GM18520 (cell line): ENCODE data around the gene CTNNA3.

Experiments used
- ATAC-seq: cut with Tn5 transposase; IDR thresholded peaks from one replicate; pipeline ENCODE4 v1.9.1; 2021; ENCODE audit not compliant: unreplicated experiment

CTNNA3 gene

DNA sequence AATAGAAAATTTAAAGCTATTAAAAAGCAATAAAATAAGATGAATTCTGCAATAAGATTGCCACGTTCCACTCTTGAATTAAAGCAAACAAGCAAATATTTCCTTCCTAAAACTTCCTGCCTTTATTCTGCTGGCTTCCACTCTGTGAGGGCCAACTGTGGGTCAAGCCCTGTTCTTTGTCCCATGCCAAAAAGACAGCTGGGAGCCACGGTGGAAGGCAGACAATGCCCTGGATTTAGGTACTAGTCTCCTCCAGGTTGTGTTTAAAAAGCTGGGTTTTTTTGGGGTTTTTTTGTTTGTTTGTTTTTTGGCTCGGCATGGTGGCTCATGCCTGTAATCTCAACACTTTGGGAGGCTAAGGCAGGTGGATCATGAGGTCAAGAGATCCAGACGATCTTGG is 731.0 kb downstream of the CTNNA3 start:
- ATAC-seq = no peak

DNA sequence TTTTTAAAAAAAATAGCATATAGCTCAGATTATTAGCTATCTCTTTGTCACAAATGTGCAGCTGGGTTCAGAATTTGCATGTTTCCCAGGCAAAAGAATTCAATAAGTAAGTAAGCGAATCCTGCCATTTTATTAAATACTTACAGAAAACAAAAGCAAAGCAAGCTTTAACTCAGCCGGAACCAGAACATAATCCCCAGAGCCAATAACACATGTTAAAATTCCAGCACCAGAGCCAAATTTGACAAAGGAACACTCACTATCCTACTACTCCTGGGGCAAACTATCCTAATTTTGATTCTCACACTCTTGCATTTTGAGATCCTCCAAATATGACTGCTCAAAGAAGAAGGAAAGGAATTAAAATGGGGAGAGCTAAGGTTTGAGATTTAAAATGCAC is 737.5 kb downstream of the CTNNA3 start:
- no peak for ATAC-seq

DNA sequence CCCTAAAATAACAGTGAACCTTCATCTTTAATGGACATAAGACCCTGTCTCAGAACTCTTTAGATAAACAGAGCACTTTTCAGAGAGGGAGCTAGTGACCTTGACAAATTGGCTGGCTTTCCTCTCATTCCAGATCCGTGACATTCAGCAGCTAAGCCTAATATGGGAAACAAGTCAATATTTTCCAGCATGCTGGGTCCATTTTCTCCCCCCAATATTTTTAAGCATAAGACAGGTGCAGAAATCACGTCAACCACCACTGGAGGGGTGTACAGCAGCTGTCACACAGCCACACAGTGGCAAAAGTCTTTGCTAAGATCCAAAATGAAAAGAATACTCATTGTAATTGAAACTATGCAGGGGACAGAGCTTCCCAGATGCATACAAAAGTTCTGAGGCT is 744.1 kb downstream of the CTNNA3 start:
- ATAC-seq = no peak

DNA sequence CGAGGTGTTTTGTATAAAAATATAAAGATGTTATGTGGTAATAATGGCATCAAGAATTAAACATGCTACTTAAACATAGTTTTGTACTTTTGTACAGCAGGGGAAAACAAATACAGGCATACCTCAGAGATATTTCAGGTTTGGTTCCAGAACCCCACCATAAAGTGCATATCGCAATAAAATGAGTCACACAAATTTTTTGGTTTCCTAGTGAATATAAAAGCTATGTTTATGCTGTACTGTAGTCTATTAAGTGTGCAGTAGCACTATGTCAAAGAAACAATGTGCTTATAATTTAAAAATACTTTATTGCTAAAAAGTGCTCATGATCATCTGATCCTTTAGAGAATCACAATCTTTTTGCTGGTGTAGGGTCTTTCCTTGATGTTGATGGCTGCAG is 752.4 kb downstream of the CTNNA3 start:
- no peak for ATAC-seq

DNA sequence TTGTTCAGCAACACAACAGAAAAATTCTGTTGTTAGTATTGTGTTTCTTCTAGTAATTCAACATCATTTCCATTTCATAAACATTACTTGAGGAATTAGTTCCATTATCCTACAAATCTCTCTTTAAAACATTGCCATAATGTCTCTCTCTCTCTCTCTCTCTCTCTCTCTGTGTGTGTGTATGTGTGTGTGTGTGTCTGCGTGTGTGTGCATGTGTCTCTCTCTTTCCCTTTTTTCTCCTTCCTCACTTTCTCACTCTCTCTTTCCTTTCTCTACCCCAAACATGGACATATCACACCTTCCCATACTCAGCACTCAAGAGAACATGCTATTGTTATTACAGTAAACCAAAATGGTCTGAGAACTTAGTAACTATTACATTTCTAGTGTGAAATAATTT is 753.6 kb downstream of the CTNNA3 start:
- no peak for ATAC-seq

DNA sequence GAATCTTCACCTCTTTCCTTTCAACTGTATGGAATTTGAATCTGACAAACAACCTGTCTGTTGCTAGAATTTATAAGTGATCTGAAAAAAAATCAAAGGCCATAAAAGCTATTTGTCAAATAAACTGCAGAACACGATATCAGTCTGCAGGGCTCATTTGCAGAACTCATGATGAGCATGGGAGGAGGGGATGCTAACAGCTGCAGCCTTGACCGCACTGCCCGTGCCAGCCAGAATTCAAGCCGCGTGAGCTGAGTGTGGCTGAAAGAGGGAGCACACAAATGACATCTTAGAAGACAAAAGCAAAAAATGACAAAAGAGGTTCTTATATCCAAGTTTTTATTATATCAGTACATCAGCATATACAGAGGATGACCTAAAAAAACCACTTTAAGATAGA is 754.5 kb downstream of the CTNNA3 start:
- ATAC-seq = no peak

DNA sequence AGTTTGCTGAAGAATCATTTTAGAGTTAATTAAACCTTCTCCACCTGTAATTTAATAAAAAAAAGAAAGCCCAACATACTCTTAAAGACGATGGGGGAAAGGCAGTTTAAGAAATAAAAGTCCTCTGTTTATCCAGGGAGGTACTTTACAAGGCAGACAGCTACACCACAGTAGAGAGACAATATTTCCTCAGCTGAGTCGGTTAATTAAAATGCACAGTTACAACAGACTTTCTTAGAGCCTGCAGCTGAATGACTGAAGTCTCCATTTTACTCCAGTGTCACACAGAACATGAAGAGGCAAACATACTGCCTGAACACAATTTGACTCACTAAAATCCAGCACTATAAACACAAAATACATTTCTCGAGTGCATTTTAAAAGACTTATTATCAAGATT is 755.0 kb downstream of the CTNNA3 start:
- ATAC-seq = no peak

DNA sequence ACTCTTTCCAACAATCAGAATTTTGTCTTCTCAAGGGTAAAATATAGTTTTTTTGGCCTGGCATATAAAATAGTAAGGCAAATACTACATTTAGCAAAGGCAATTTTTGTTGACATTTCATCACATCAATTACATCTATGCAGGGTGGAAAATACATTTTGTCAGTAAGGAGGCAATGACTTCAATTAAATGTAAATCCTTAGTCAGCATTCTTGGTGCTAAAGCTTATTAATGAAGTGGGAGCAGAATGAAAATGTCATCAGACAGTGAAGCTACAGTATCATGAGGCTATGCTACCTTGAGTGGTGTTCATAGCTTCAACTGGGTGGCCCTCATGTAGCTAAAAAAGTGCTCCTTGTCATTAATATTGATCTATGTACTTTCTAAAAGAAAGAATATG is 761.3 kb downstream of the CTNNA3 start:
- no peak for ATAC-seq

DNA sequence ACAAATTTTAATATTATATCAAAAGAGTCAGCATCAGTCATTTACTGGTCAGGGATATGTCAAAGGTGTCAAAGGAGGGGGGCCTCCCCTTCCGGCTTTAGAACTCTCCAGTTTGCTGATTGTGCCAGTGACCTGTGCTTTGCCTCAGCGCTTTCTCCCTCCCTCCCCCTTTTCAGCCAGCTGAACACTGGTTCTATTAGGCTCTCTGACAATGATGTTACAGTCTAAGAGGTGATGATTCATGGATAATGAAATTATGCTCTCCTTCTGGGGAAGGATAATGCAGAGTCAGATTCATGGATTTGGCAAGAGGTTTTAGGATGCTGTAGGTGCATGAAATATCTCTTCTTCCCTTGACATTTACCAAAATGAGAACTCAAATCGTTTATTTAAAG is 764.0 kb downstream of the CTNNA3 start:
- no peak for ATAC-seq

DNA sequence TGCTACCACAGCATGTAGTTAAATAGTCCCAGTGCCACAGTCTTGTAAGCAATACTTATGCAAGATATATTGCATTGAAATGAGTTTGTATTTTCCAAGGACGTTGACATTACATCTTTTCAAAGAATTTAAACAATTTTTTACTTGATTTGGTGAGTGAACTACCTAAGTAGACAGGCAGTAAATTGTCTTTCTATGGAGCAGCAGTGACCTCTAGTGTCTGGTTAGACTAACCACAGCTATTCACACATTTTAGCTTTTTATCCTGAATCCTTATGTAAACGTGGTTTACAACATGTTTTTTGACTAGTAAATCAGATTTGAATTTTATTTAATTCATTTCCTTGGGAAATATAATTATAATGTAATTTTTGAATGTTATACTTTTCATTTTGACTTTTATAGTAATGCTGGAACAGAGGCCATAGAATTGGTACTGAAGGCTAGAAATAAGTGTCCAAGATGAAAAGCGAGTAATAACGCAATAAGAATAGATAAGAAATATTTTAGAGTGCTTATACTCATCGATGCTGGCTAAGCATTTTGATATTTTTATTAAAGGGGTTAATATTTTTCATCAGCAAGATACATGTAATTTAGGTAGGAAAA is 764.6 kb downstream of the CTNNA3 start:
- peak; percentile 64 for ATAC-seq

DNA sequence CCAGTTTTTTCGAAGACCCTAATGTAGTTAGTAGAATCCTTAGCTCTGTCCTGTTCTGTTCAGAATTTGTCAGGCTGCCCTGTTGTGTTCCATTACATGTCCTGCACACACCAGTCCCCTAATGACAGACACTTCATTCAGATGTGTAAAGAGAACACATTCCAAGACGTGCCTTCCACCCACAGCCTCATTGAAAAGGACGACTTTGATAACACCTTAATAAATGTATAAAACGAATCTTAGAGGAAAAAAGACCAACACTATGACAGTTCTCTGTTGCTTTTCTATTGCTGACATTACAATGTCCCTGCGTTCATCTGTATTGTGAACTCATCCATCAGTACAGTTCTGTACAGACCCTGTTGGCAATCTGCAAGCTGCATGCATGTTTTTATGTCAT is 766.6 kb downstream of the CTNNA3 start:
- ATAC-seq = no peak

DNA sequence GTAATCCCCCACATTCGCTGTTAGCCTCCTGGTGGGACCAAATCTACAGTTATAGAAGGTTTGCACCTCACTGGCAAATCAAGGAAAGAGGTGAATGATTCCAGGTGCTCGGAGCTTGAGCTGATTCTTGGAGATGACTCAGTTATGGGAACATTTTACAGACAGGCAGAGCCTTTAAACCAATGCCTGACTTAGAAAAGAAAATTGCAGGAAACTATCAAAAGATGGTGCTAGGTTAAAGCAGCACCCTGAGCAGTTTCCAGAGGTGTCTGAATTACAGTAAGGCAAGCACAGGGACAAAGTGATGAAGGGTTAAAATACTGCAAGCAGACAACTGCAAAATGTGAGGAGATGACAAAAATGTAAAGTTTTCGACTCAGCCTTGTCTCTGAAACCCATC is 767.2 kb downstream of the CTNNA3 start:
- no peak for ATAC-seq

DNA sequence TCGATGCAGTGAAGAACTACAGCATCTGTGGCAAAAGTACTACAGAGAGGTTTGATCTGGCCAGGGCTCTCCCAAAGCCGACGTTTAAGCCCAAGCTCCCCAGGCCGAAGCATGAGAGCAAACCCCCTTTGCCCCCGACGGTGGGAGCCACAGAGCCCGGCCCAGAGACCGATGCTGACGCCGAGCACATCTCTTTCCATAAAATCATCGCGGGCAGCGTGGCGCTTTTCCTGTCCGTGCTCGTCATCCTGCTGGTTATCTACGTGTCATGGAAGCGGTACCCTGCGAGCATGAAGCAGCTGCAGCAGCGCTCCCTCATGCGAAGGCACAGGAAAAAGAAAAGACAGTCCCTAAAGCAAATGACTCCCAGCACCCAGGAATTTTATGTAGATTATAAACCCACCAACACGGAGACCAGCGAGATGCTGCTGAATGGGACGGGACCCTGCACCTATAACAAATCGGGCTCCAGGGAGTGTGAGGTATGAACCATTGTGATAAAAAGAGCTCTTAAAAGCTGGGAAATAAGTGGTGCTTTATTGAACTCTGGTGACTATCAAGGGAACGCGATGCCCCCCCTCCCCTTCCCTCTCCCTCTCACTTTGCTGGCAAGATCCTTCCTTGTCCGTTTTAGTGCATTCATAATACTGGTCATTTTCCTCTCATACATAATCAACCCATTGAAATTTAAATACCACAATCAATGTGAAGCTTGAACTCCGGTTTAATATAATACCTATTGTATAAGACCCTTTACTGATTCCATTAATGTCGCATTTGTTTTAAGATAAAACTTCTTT is 767.8 kb downstream of the CTNNA3 start:
- no peak for ATAC-seq

DNA sequence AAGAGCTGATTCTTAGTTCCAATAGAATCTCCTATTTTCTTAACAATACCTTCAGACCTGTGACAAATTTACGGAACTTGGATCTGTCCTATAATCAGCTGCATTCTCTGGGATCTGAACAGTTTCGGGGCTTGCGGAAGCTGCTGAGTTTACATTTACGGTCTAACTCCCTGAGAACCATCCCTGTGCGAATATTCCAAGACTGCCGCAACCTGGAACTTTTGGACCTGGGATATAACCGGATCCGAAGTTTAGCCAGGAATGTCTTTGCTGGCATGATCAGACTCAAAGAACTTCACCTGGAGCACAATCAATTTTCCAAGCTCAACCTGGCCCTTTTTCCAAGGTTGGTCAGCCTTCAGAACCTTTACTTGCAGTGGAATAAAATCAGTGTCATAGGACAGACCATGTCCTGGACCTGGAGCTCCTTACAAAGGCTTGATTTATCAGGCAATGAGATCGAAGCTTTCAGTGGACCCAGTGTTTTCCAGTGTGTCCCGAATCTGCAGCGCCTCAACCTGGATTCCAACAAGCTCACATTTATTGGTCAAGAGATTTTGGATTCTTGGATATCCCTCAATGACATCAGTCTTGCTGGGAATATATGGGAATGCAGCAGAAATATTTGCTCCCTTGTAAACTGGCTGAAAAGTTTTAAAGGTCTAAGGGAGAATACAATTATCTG is 768.6 kb downstream of the CTNNA3 start:
- ATAC-seq = no peak

DNA sequence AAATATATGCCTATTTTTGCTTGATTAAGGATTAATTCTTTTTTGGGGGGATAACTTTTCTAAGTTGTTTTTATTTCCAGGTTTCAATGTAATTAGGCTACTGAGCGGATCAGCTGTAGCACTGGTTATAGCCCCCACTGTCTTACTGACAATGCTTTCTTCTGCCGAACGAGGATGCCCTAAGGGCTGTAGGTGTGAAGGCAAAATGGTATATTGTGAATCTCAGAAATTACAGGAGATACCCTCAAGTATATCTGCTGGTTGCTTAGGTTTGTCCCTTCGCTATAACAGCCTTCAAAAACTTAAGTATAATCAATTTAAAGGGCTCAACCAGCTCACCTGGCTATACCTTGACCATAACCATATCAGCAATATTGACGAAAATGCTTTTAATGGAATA is 769.2 kb downstream of the CTNNA3 start:
- ATAC-seq = no peak

DNA sequence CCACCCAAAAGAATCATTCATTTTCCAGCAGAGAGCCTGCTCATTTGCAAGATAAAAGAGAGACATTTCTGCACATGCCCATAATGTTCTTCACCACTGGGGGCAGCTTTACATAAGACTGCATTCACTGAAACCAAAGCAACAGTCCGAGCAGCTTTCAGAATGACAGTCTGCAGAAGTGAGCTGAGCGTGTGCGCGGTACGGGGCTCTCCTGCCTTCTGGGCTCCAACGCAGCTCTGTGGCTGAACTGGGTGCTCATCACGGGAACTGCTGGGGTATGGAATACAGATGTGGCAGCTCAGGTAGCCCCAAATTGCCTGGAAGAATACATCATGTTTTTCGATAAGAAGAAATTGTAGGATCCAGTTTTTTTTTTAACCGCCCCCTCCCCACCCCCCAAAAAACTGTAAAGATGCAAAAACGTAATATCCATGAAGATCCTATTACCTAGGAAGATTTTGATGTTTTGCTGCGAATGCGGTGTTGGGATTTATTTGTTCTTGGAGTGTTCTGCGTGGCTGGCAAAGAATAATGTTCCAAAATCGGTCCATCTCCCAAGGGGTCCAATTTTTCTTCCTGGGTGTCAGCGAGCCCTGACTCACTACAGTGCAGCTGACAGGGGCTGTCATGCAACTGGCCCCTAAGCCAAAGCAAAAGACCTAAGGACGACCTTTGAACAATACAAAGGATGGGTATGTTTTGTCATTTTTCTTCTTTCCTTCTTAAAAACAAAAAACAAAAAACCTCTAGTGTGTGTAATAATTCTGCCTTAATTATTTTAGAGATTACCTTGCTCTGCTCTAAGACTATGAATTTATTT is 769.9 kb downstream of the CTNNA3 start, which contains the start of gene LRRTM3:
Gene LRRTM3 (plus strand): TSS at position 141 of the 820 bp plus-strand sequence.
- ATAC-seq = peak; percentile 100

DNA sequence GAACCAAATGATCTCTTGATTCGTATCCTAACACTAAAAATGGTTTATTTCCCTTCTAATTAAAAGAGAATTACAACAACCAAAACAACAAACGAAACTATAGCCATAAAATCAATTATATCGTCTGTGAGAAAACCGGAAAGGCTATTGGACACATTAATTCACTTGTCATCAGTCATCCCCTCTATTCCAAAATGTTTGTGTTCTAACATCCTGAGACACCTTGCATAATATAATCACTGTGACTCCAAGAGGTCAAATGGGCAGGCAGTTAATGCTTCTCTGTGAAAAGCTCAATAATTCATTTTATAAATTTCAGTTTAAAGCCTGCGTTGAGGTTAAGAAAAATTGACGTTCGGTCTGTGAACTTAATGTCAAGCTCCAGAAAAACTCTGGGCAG is 770.6 kb downstream of the CTNNA3 start:
- ATAC-seq = no peak

DNA sequence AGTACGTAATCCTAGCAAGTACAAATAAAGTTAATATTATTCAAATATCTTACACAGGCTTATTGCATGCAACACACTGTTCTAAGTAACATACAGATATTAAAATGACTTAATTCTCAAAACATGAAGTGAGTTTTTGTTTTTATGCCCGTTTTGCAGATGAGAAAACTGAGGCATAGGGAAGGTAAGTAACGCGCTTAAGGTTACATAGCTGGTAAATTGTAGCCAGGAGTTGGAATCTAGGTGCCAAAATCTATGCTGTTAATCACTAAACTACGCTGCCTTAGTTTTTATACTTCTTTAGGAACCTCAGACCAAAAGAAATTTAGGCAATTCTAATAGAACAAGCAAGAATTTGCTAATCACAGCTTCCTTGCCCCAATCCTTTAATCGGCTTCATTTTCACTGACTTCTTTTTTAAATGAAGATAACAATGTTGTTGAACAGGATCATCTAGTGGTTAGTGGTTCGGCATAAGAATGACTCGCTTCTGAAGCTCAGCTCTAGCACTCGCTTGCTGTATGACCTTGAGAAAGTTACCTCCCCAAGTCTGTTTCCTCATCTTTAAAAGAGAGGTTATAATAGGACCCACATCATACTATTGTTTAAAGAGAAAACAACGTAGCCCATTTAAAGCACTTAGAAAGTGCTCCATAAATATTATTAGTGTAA is 771.2 kb downstream of the CTNNA3 start:
- ATAC-seq = no peak

DNA sequence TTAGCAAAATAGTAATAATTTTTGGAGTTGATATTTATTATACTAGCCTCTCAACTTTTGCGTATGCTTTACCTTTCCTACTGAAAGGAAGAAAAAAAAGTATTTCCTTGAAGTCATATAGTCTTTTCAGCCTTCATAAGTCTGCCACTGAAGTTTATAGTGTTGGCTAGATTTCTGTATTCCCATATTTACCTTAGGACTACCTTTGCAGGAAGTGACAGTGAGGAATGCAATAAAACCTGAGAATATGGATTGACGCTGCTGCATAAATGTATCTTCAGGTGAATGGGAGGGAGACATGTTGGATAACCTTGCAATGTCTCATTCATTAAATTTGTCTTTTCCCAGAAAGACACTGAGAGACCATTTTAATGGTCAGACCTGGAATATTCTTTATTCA is 776.7 kb downstream of the CTNNA3 start:
- ATAC-seq = no peak

DNA sequence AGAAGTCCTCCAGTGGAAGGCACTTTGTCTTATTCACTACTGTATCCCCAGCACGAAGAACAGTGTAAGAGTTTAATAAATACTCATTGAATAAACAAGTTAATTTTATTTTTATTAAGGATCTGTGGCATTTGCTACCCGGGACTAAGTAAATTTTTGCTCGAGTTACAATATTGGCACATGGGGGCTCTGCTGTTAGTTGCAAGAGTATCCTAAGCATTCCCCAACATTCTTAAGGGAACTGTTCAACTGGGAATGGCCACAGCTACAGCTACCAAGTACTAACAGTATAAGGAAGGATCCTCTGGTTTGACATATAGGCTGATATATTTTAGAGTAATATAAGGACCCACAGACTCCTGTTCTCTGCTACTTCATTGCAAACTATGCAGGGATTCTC is 778.9 kb downstream of the CTNNA3 start:
- ATAC-seq = no peak

DNA sequence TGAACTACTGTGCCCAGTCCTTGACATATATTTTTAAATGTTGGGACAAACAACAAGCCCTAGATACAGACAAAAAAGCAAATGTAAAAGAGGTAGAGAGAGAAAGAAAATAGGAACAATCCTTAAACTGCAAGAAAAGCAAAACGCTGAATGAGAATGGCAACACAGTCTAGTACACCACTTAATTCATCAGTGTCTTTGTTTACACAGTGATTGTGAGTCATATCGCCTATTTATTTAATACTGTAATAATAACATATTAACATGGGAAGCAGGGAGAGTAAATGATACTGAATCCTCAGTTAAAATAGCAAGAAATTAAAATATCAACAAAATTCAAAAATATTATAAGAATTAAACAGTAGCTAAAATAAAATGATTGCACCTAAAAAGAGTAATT is 780.0 kb downstream of the CTNNA3 start:
- no peak for ATAC-seq
